ENCODE data around the gene SLC23A2.
A peak's percentile ranks its signal among the peaks of the same experiment; 100 is the strongest.
"Not testable (repeated sequence)": the region's sequence is repeated elsewhere in the genome, so short reads cannot be mapped to it uniquely, and the experiment has no call there.

SLC23A2 gene

DNA sequence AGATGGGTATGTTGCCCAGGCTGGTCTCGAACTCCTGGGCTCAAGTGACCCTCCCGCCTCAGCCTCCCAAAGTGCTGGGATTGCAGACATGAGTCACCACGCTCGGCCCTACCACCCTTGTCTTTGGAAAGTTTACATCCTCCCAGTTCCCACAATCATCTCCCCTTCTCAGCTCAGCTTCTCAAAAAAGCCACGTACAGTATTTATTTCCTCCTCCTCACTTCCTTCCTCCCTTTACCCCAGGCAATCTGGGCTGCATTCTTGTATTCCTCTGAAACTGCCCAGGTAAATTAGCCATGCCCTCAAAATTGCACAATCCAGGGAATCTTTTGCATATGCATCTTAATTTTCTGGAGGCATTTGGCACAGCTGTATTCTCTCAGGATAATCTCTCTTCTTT, 7.4 kb upstream of the SLC23A2 start:
- ChIA-PET POLR2A (ENCODE audit: low non-redundant PET) (no interaction called here), CTCF (interaction anchor here (0.6 to 0.8 kb wide), 2 partner anchors 10 to 1445 kb away, joined by 3 to 4 read pairs; no protein-coding TSS in a partner anchor)
- no peak for DNase-seq (ENCODE audit: low spot score)
- TF ChIP-seq, protein P1, sequence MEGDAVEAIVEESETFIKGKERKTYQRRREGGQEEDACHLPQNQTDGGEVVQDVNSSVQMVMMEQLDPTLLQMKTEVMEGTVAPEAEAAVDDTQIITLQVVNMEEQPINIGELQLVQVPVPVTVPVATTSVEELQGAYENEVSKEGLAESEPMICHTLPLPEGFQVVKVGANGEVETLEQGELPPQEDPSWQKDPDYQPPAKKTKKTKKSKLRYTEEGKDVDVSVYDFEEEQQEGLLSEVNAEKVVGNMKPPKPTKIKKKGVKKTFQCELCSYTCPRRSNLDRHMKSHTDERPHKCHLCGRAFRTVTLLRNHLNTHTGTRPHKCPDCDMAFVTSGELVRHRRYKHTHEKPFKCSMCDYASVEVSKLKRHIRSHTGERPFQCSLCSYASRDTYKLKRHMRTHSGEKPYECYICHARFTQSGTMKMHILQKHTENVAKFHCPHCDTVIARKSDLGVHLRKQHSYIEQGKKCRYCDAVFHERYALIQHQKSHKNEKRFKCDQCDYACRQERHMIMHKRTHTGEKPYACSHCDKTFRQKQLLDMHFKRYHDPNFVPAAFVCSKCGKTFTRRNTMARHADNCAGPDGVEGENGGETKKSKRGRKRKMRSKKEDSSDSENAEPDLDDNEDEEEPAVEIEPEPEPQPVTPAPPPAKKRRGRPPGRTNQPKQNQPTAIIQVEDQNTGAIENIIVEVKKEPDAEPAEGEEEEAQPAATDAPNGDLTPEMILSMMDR (conservative IDR thresholded peaks at IDR 0.05; ENCODE audit: low read depth) = no peak
- no peak overlapping the region; the same call in 1 of the 2 replicates for H3K27ac ChIP-seq

DNA sequence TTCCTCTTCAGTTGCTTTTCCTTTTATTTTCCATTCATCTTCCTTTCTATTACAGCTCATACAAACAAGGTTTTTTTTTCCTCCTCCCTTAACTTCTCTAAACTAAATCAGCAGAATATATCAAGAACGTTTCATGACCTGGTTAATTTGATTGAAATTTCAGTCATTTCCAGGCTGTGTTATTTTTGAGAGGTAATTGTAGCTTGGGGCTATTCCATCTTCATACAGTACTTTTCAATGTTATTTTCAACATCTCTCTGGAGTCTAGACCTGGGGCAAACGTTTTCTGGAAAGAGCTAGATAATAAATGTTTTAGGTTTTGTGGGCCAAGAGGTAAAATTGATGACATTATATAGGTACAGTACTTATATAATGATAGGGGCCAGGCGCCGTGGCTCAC, 4.0 kb upstream of the SLC23A2 start:
- H3K27ac ChIP-seq = no peak overlapping the region
- no peak for DNase-seq (ENCODE audit: low spot score)
- ChIA-PET POLR2A (ENCODE audit: low non-redundant PET) (no interaction called here), CTCF (interaction anchor here (0.6 kb wide), 2 partner anchors 96 to 199 kb away, joined by 3 read pairs; no protein-coding TSS in a partner anchor)
- TF ChIP-seq, protein P1 (conservative IDR thresholded peaks at IDR 0.05; ENCODE audit: low read depth) = no peak

DNA sequence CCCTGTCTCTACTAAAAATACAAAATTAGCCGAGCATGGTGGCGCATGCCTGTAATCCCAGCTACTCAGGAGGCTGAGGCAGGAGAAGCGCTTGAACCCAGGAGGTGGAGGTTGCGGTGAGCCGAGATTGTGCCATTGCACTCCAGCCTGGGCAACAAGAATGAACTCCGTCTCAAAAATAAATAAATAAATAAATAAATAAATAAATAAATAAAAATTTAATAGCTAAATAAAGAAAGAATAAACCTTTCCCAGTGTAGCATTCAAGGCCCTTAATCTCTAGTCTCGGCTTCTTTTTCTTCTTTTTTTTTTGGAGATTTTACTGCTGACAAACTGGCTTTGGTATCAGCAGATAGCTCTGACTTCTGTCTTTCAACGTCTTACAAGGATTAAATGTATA, 3.5 kb upstream of the SLC23A2 start:
- CTCF ChIA-PET = interaction anchor here (0.6 kb wide), 2 partner anchors 233 to 744 kb away, joined by 3 to 5 read pairs; no protein-coding TSS in a partner anchor
- POLR2A ChIA-PET (ENCODE audit: low non-redundant PET); DNase-seq (ENCODE audit: low spot score); H3K27ac ChIP-seq: not testable (repeated sequence)

DNA sequence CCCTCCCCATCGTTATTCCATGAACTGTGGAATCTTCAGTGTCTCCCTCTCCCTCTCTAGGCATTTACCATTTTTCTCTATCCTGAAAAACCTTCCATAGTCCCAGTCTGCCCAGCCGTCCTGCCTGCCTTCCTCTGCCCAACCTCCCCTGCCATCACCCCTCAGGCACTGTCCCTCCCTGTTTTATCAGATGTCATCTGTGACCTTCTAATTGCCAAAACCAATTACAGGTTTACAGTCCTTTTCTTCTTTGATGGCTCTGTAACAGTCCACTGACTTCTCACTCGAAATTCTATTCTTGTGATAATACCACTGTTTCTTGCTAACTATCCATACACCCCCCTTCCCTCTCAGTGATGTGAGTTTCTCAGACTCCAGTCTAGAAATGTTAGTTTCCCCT, 2.3 kb upstream of the SLC23A2 start:
- DNase-seq (ENCODE audit: low spot score) = no peak
- TF ChIP-seq, protein P1 (conservative IDR thresholded peaks at IDR 0.05; ENCODE audit: low read depth) = no peak
- no peak overlapping the region for H3K27ac ChIP-seq
- POLR2A ChIA-PET (ENCODE audit: low non-redundant PET) = no interaction called here
- CTCF ChIA-PET = interaction anchor here (0.6 kb wide), 1 partner anchor 719 kb away, joined by 3 read pairs; no protein-coding TSS in a partner anchor

DNA sequence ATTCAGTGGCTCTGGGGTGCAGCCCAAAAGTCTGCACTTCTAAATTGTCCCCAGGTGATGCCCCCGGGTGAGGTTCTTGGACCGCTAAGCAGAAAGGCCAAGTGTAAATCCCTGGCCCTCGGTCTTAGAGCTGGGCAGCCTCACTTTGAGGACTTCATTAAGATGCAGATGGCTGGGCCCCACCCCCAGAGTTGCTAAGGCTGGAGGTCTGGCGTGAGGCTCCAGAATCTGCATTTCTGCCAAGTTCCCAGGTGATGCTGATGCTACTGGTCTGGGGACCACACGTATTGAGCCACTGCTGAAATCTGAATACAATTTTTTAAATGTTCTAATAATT, 735 bp upstream of the SLC23A2 start:
- POLR2A ChIA-PET (ENCODE audit: low non-redundant PET) = no interaction called here
- DNase-seq (ENCODE audit: low spot score) = no peak
- H3K27ac ChIP-seq = peak overlapping the region; percentile 49
- CTCF ChIA-PET = no interaction called here
- TF ChIP-seq, protein P1 (conservative IDR thresholded peaks at IDR 0.05; ENCODE audit: low read depth) = no peak

DNA sequence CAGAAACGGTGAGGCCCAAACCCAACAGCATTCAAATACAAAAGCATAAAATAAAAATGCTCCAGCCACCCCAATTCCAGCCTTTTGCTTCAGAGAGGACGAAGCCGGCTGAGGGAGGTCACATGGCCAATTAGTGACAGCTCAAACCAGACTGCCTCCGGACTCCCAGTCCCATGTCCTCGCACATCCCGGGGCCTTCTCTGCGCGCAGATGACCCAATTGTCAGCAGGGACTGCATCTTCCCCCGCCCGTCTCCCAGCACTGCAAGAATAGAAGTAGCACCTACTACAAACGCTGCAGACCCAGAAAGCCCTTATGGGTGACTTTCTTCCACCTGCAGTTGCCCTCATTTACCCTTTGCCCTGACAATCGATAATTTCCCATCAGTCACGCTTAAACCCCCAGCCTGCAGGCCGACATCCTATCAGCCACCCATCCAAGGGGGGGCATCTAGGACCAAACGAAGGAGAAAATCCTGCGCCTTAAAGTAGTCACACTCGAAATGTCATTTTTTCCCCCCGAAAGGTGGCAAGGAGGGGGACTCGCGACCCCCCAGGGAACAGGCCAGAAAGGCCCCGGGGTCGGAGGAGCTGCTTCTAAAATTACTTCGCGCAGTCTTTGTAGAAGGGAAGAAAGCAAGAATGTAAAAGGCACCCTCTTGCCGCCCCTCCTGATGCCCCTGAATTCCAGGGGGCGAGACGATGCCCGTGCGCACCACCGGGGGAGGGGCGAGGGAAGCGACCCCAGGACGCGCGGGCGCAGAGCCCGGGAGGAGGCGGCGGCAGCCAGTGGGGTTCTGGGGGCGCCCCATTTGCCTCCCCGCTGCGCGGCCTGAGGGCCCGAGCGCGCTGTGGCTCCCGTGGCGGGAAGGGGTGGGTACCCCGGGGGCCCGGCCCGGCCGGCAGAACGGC, 792 bp downstream of the SLC23A2 start:
- peak overlapping the region; percentile 49 for H3K27ac ChIP-seq
- DNase-seq (ENCODE audit: low spot score) = no peak
- CTCF ChIA-PET = interaction anchor here (0.7 to 0.8 kb wide), 2 partner anchors 56 to 407 kb away, joined by 3 to 6 read pairs; no protein-coding TSS in a partner anchor
- POLR2A ChIA-PET (ENCODE audit: low non-redundant PET) = no interaction called here
- TF ChIP-seq, protein P1 (conservative IDR thresholded peaks at IDR 0.05; ENCODE audit: low read depth) = no peak

DNA sequence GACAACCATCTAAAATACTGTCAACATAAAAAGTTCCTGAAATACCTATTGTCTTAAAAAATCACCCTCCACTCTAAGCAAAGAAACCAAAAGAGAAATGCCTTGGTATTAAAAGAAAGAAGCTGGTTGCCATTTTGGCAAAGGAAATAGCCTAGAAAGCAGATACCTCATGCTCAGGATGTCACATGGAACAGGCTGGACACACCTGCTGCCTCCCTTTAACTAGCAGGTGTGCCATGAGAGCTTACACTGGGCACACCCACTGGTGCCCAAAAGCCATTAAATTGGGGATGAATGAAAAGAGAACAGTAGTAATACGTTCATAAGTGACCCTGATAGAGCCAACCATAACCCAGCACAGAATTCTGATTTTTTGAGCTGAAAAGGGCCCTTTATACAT, 1.5 kb downstream of the SLC23A2 start:
- CTCF ChIA-PET = interaction anchor here (0.7 to 0.8 kb wide), 2 partner anchors 57 to 407 kb away, joined by 3 to 6 read pairs; no protein-coding TSS in a partner anchor
- no peak overlapping the region for H3K27ac ChIP-seq

More for the DNA sequence above, 1.5 kb downstream of the SLC23A2 start:
- POLR2A ChIA-PET (ENCODE audit: low non-redundant PET) = no interaction called here
- TF ChIP-seq, protein P1 (conservative IDR thresholded peaks at IDR 0.05; ENCODE audit: low read depth) = no peak
- DNase-seq (ENCODE audit: low spot score) = no peak

All from RWPE1 (cell line).